Measurements from ENCODE around the gene EPS15.

Gene EPS15

DNA sequence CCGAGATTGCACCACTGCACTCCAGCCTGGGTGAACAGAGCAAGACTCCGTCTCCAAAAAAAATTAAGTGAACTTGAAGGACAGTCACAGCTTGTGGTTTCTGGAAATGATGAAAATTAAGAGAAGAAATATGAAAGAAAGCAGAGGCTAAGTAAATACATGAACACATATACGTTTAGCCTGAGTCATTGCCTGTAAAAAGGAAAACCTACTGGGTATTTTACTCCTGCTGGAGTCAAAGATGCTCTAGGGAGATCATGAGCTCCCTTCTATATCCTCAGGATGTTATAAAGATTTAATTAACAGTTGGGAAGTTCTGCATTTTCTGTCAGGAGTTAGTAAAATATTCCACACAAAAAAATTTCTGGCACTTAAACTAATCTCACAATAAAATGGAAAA, 145.2 kb downstream of the EPS15 start:
- no peak for DNase-seq (ENCODE audit: low read depth)

DNA sequence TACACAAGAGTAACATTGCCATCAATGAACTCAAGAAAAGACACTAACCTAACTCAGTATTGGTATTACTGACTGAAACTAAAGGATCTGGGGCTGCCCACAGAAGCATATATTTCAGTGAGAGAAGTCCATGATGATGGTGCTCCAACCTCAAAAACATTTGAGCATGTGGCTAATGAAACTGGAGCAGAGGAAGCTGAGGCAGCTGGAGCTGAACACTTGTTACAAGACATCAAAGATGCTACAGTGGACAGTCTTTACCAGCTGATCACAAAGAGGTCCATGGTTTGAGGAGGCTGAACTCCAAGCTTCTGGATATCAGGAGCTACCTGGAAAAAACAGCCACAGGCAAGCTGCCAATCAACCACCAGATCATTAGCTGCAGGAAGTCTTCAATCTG, 146.5 kb downstream of the EPS15 start:
- DNase-seq (ENCODE audit: low read depth): no peak

DNA sequence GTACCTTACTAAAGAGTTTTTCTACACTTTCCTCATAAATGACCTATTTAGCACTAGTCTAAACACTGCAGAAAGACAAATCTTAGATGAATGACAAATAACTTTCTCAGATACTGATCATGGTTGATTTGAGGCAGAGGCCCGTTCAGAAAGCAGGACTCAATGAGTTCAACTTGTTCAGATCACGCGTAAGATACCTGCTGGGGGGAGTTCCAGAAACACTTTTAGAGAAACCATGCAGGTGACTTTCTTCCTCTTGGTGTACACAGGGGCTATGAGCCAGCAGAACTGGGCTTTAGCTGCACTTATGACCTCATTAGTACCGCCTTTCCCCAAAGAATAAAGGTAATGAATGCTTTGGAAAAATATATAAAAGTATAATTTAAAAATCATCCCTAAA, 149.9 kb downstream of the EPS15 start:
- DNase-seq (ENCODE audit: low read depth): no peak

DNA sequence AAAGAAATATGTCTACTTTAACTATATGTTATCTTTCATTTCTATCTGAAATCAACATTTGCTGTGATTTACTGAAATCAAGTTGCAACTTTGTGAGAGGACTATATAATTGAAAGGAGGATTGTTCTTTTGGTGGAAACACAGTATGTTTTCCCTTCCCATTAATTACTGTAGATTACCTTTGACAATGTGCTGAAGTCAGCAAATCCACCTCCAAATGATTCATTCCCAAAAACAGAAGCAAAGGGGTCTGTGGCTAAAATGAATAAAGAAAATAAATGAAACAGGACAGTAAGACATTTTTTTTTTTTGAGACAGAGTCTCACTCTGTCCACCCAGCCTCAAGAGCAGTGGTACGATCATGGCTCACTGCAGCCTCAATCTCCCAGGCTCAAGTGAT, 153.3 kb downstream of the EPS15 start:
- no peak for DNase-seq (ENCODE audit: low read depth)

DNA sequence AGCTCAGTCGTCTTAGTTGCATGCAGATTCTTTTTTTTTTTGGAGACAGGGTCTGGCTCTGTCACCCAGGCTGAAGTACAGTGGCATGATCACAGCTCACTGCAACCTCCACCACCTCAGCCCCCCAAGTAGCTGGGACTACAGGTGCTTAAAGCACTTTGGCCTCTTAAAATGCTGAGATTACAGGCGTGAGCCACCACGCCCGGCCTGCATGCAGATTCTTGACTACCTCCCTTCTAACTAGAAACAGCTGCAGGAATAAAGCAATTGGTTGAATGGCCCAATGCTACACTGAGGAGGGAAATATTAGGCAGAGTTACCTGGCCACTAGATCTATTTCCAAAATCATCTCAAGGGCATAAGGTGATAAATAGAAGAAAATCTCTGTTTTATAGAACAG, 159.2 kb downstream of the EPS15 start:
- no peak for DNase-seq (ENCODE audit: low read depth)

DNA sequence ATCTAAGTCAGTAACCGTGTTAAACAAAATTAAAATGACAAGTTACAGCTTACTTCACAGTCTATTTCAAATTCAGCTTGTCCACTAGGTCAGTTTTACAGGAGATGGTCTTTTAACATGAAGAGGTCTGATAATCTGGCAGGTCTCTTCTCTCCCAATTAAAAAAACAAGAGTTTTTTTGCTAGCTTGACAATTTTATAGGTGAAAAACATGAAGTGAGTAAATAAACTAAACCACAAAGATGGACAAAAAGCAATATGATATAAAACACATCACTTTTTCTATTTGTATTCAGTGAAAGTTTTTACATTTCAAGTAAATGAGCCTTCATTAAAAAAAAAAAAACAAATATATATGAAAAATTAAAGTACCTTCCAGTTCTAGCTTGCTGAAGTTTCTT, 163.7 kb downstream of the EPS15 start:
- no peak for DNase-seq (ENCODE audit: low read depth)

DNA sequence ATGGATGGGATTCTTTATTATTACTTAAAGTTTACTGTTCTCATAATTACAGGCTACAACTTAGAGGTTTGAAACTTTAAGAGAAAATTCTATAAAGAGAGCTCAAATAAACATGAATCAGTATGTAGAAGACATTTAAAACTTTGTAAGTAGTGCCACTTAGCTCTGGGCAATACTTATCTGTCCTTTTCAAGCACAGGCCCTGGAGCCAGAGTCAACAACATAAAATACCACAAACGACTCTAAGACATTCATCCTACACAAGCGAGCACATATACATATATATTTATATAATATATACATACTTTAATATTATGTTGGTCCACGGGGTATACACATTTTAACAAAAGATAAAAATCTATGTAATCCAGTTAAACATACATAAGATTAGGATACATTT, 164.7 kb downstream of the EPS15 start:
- DNase-seq (ENCODE audit: low read depth): no peak

DNA sequence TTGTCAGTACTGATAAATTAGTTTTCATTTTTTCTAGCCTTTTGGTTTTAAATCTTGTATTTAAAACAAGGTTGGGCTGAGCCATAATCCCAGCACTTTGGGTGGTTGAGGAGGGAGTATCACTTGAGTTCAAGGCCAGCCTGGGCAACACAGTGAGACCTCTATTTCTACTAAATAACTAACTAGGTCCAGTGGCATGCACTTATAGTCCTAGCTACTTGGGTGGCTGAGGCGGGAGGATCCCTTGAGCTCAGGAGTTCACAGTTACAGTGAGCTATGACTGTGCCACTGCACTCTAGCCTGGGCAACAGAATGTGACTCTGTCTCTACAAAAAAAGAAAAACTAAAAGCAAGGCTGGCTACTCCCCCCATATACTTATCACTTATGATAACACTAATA, 167.2 kb downstream of the EPS15 start:
- no peak for DNase-seq (ENCODE audit: low read depth)

DNA sequence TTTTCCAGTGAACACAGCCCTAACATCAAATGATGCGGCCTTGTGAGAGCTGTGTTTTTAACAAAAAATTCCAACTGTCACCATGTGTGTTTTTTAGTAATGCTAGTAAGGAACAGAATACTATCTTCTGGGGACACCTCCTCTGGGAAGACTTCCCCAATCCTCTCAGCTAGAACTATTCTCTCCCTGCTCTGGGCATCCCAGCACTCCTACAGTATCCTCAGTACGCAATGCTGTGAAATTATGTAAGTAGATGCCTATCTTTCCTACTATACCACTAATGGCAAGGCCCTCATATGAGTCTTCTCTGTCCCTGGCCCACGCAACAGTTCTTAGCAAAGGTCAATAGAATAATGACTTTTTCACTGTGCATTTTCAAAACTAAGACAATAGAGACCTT, 169.2 kb downstream of the EPS15 start:
- no peak for DNase-seq (ENCODE audit: low read depth)

DNA sequence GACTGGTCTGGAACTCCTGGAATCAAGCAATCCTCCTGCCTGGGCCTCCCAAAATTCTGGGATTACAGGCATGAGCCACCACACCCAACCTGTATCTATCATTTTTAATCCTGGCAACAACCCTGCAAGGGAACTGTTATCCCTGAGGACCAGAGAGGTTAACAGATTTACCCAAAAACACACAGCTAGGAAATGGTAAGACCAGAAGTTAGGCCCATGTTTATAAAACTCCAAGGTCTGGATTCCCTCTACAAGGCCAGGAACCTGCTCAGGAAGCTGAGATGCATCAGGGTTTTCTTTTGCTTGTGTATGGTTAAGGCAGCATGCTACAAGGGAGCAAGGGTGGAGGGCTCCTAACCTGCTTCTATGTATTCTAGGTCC, 170.9 kb downstream of the EPS15 start:
- DNase-seq (ENCODE audit: low read depth): no peak

DNA sequence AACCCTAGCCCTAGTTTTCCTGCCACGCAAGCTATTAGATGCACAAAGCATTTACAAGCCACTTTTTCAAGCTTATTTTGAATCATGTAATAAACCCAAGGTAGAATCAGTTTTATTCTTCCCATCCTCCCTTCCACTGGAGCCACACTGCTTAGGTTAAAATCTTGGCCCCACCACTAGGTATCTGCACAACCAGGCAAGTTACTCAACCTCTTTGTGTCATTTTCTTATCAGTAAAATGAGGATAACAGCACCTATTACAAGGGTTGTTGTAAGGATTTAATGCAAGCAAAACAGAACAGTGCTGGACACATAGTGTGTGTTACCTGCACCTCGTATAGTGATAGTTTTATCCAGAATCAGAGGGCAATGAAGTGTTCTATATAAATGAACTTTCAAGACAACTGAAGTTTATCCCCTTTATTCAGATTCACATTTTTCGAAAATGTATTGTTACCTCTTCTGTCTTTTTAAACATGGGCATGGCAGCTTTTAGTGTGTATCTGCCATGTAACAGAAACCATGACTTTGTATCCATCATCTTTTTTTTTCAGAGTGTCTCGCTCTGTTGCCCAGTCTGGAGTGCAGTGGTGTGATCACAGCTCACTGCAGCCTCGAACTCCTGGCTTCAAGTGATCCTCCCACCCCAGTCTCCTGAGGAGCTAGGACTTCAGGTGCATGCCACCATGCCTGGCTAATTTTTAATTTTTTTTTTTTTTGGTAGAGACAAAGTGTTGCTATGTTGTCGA, 171.5 kb downstream of the EPS15 start:
- DNase-seq (ENCODE audit: low read depth): no peak

DNA sequence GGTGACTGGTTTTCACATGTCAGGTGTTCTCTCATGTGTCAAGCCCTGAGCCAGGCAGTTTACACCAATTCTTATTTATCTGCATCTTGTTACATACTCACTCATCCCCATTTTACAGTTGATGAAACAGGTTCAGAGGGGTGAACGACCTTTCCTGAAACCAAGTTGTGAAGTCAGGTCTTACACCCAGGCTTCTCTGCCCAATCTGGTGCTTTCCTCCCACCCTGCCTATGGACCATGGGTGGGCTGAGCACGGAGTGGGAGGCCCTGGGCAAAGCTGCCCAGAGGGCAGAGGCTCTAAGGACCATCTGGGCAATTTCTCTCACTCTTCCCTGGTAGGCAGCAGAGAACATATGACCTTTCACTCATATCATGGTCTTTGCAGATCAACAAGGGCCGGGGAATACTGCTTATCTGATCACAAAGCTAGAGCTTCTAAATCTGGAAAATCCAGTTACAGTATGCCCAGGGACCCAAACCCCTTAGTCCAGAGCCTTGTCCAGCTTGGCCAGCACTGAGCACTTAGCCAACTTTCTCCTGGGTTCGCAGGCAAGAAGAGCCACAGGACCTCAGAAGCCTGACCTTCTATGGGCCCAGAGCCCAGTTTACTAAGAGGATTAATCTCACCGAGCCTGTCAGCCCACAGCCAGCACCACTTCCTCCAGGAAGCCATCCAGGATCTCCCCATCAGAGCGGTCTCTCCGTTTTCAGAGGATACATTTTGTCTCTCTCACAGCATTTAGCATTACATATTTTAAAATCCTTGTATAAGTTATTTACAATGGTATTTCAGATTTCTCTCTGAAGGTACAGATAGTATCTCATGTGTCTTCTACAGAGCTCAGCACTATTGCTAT, 172.8 kb downstream of the EPS15 start:
- no peak for DNase-seq (ENCODE audit: low read depth)

DNA sequence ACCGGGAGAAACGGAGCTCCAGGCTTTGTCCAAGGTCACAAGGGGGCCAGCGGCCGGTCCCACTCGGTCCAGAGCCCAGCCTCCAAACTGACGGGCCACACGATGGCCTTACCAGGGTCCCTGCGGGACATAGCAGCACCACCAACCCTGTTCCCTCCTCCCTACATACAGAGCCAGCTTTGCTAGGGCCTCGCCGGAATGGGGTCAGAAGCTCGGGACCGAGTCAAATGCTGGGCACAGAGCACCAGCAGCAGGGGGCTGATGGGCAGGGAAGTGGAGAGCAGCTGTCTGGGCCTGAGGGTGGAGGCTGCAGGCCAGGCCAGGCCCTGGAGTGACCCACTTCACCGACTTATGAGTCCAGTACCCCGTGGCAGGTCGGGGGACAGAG, 173.8 kb downstream of the EPS15 start:
- no peak for DNase-seq (ENCODE audit: low read depth)

DNA sequence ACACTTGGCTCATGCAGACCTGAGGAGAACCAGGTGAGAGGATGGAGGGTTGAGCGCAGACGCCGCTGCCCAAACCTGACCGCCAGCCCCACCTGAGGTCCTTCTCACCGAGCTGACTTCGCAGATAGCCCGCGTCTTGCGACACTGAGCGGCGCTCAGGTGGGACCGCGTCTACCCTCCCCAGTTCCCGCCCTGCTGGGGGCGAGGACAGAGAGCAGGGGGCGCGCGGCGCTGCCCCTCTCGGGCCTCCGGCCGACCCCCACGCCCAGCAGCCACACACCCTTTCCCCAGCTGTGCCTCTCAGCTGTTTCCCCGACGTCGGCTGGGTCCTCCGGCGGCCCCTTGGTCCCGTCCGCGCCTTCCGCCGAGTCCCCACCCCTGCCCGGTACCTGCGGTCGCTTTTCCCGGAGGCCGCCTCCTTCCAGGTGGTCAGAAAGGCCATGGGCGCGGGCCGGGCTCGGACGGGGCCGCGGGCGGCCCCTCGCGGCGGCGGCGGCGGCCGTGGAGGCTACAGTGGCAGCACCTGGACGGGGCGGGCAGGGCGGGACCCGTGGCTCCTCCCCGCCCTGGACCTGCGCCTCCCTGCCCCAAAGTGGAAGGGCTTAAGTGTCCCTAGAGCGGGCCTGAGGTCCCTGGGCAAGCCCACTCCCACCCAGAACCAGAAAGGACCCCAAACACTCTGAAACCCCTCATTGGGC, 174.3 kb downstream of the EPS15 start:
- no peak for DNase-seq (ENCODE audit: low read depth)

DNA sequence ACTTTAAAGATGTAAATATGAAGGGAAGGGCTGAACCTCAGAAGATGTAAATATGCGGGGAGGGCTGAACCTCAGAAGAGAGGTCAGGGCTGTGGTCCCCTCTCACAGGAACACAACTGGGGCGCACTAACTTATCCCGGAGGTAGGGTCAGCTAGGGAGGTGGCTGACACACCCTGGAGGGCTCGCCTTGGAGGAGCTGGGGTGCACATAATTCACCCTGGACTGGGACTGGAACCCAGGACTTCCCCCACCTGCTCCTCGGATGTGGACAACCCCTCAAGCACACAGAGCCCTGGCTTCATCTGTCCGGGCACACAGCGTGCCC, 174.8 kb downstream of the EPS15 start:
- no peak for DNase-seq (ENCODE audit: low read depth)

DNA sequence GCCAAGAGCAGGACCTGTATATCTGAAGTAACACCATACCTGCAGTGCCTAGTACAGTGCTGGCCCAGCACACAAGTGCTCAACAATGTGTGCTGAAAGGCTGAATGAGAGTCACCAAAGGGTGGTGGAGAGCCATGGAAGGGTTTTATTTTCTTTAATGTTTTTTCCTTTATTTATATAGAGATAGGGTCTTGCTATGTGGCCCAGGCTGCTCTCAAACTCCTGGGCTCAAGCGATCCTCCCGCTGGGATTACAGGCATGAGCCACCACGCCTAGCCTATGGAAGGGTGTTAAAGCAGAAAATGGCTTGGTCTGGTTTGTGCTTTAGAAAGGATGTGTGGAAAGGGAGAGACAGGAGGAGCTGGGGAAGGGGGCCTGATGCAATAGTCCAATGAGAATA, 175.4 kb downstream of the EPS15 start:
- DNase-seq (ENCODE audit: low read depth): no peak

DNA sequence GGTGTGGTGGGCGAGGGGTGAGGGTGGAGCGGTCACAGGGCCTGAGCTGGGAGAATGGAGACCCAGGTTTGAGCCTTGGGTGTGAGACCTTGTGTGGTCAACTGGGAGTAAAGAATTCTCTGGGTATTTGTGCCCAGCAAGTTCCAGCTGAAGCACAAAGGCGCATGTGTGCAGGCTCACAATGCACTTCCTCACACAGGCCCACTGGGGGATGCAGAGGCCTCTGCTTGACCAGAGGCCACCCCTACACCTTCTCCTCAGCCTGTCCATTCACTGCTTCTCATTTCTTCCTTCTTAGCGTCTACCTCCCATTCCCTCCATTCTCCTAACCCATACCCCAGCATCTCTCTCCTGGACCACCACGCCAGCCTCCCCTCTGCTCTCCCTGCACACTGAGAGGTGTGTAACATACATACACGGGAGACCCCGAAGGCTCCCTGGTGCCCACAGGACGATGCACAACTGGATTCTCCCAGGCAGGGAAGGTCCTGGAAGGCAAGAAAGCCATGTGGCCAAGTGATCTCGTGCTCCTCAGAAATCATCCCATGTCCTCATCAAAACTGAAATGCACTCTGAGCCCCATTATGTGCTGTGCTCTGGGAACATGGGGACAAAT, 176.4 kb downstream of the EPS15 start:
- no peak for DNase-seq (ENCODE audit: low read depth)

DNA sequence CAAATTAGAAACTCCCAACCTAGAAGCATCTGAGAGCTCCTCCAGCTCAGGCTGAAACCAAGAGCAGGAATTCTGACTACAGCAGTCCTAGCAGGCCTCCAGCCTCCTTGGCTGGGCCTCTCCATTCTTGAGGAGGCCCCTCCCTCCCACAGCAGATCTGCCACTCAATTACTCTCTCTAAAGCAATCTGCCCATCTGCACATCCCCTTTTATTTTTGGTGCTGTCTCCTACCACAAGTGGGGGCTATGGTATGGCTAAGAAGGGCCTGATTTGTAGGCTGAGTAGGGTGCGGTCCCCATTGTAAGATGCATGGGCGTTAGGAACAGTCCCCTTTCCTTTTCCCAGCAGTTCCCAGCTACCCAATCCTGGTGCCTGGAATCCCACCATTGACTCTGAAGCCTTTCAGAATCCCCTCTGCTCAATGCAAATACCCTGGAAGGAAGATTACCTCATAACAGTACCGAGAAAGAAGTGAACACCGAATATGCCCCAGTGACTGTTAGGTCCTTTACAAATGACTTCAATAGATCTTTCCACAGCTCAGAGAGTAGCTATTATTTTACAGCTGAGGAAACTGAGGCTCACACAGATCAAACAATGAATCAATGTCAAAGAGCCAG, 177.1 kb downstream of the EPS15 start:
- no peak for DNase-seq (ENCODE audit: low read depth)

DNA sequence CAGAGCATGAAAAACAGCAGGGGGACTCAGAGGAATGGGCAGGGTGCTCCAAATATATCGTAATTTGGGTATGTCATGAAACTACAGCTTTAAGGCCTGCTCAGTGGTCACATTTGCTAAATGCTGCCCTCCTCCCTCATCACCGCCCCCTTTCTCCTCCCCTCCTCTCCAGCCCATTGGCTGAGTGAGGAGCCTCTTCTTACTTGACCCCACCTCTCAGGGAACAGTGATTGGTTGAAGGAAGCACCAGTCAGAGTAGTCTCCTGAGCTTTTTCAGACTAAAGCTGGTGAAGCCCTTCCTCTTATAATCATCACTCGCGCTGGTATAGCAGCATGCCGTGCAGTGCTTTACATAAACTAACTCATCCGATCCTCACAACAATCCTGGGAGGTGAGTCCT, 178.7 kb downstream of the EPS15 start:
- DNase-seq (ENCODE audit: low read depth): no peak

DNA sequence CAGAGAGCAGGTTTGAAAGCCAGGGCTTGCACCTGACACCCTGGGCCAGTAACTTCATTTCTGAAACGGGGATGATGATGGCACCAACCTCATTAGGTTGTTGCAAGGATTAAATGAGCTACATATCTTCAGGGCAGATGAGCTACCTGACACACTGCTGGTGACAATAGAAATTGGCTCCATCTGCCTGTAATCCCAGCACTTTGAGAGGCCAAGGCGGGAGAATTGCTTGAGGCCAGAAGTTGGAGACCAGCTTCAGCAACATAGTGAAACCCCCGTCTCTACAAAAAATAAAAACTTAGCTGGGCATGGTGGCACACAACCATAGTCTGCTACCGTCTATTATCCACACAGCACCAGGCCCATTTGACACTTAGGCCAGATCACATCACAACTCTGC, 182.4 kb downstream of the EPS15 start:
- DNase-seq (ENCODE audit: low read depth): no peak

DNA sequence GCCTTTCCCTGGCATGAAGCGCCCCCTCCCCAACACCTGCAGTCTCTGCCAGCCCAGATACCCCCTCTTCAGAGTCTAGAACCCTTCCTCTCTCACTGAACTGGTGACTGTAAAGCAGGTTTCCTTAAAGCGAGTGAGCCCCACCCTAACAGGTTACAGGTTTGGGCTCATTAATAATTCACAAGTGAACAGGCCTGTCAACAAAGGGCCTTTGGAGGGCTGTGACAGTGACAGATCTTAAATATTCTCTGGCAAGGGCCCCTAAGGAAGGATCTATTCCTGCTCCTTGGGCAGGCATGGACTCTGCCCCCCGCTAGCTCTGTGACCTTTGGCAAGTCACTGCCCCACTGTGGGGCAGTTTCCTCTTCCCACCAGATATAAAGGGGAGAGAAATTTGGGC, 183.1 kb downstream of the EPS15 start:
- DNase-seq (ENCODE audit: low read depth): no peak
